ENCODE measurements around the gene MKNK1.

The MKNK1 gene

GRCh38 chr1:46547481-46548383 is 56.3 kb downstream of the MKNK1 start:
- TF ChIP-seq, protein P1, sequence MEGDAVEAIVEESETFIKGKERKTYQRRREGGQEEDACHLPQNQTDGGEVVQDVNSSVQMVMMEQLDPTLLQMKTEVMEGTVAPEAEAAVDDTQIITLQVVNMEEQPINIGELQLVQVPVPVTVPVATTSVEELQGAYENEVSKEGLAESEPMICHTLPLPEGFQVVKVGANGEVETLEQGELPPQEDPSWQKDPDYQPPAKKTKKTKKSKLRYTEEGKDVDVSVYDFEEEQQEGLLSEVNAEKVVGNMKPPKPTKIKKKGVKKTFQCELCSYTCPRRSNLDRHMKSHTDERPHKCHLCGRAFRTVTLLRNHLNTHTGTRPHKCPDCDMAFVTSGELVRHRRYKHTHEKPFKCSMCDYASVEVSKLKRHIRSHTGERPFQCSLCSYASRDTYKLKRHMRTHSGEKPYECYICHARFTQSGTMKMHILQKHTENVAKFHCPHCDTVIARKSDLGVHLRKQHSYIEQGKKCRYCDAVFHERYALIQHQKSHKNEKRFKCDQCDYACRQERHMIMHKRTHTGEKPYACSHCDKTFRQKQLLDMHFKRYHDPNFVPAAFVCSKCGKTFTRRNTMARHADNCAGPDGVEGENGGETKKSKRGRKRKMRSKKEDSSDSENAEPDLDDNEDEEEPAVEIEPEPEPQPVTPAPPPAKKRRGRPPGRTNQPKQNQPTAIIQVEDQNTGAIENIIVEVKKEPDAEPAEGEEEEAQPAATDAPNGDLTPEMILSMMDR (IDR thresholded peaks at IDR 0.05; ENCODE audit: borderline replicate concordance, insufficient read depth, low read depth, low read length): peak; percentile 39; the same call in 1 of the 2 replicates
- no peak overlapping the region for H3K4me3 ChIP-seq (ENCODE audit: low read depth, low read length)

- TF ChIP-seq, protein P1 (IDR thresholded peaks at IDR 0.05; ENCODE audit: borderline replicate concordance, insufficient read depth, low read depth, low read length): no peak
- no peak overlapping the region for H3K4me3 ChIP-seq (ENCODE audit: low read depth, low read length)
Measured at GRCh38 chr1:46546210-46546609, 57.9 kb downstream of the MKNK1 start.

GRCh38 chr1:46545784-46546183 is 58.3 kb downstream of the MKNK1 start:
- no peak overlapping the region for H3K4me3 ChIP-seq (ENCODE audit: low read depth, low read length)
- TF ChIP-seq, protein P1 (IDR thresholded peaks at IDR 0.05; ENCODE audit: borderline replicate concordance, insufficient read depth, low read depth, low read length): no peak

- TF ChIP-seq, protein P1 (IDR thresholded peaks at IDR 0.05; ENCODE audit: borderline replicate concordance, insufficient read depth, low read depth, low read length): no peak
- H3K4me3 ChIP-seq (ENCODE audit: low read depth, low read length): no peak overlapping the region
Measured at GRCh38 chr1:46544561-46545240, 59.4 kb downstream of the MKNK1 start.

- TF ChIP-seq, protein P1 (IDR thresholded peaks at IDR 0.05; ENCODE audit: borderline replicate concordance, insufficient read depth, low read depth, low read length): no peak
- H3K4me3 ChIP-seq (ENCODE audit: low read depth, low read length): no peak overlapping the region
Measured at GRCh38 chr1:46543761-46544560, 60.1 kb downstream of the MKNK1 start.

GRCh38 chr1:46543382-46543760 is 60.7 kb downstream of the MKNK1 start:
- no peak overlapping the region for H3K4me3 ChIP-seq (ENCODE audit: low read depth, low read length)
- TF ChIP-seq, protein P1 (IDR thresholded peaks at IDR 0.05; ENCODE audit: borderline replicate concordance, insufficient read depth, low read depth, low read length): no peak
